ENCODE data around the gene NUDT17. TPM values are rescaled to one million over a fixed set of nuclear protein-coding genes. Genes with fewer than 3 reads are reported as not detected.
"Not testable (repeated sequence)": the region's sequence is repeated elsewhere in the genome, so short reads cannot be mapped to it uniquely, and the experiment has no call there.

NUDT17 gene, protein sequence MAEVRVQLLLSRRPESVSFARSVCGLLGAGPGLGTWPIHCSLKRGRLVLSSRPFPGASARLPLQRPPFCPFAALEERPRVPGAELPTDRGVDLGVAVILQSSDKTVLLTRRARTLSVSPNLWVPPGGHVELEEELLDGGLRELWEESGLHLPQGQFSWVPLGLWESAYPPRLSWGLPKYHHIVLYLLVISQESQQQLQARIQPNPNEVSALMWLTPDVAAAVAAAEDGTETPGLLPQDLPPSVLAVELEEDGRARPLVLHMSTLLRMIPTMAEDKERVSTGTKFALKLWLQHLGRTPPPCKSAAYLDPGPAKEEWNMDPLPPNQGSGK
- total RNA-seq = 3.4 and 5.7 TPM in 2 replicates

DNA sequence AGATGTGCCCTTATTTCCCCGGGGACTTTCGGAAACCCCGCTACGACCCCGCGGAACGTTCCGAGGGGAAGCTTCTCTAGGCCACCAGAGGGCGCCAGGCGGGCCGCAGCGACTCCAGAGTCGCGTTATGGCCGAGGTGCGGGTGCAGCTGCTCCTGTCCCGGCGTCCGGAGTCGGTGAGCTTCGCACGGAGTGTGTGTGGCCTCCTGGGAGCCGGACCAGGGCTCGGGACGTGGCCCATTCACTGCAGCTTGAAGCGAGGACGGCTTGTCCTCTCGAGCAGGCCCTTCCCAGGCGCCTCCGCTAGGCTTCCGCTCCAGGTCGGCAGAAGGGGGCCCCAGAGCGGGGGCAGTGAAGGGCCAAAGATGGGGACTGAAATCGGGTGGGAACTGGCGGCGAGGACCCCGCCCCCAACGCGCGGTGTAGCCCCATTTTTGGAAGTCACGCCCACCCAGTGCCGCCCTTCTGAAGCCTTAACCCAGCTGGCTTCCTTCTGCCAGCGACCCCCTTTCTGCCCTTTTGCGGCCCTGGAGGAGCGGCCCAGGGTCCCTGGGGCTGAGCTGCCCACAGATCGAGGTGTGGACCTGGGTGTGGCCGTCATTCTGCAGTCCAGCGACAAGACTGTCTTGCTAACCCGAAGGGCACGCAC lies at the start of gene NUDT17:
Gene NUDT17 (plus strand): TSS at position 117 of the 648 bp plus-strand sequence. CDS start 11 bp downstream, at position 128.
- no peak for DNase-seq (ENCODE audit: extremely low read depth, low read depth, low spot score)

DNA sequence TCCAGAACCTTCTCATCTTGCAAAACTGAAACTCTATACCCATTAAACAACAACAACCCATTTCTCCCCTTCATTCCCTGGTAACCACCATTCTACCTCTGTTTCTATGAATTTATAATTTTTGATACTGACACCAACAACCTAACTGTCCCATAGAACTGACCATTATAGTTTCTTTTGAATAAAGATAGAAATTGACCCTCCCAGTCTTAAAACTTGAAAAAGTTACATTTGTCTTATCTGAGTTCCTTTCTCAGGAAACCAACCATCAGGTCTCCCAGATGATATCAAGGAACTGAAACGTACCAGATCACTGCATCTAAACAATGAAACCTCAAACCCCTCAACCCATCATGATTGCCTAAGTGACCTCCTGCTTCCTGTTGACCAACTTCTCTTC lies 48.7 kb upstream of the NUDT17 start:
- no peak for DNase-seq (ENCODE audit: extremely low read depth, low read depth, low spot score)

DNA sequence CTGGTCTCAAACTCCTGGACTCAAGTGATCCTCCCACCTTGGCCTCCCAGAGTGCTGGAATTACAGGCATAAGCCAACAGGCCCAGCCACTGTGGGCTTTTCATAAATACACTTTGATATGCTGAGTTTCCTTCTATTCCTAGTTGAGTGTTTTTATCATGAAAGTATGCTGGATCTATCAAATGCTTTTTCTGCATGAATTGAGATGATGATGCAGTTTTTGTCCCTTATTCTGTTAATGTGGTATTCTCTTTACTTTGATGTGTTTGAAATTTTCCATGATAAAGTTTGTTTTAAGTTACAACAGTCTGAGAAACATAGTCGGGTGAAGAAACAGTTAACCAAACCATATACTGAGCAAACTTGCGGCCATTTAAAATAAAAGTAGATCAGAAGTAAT lies 45.6 kb upstream of the NUDT17 start:
- DNase-seq (ENCODE audit: extremely low read depth, low read depth, low spot score) = no peak

DNA sequence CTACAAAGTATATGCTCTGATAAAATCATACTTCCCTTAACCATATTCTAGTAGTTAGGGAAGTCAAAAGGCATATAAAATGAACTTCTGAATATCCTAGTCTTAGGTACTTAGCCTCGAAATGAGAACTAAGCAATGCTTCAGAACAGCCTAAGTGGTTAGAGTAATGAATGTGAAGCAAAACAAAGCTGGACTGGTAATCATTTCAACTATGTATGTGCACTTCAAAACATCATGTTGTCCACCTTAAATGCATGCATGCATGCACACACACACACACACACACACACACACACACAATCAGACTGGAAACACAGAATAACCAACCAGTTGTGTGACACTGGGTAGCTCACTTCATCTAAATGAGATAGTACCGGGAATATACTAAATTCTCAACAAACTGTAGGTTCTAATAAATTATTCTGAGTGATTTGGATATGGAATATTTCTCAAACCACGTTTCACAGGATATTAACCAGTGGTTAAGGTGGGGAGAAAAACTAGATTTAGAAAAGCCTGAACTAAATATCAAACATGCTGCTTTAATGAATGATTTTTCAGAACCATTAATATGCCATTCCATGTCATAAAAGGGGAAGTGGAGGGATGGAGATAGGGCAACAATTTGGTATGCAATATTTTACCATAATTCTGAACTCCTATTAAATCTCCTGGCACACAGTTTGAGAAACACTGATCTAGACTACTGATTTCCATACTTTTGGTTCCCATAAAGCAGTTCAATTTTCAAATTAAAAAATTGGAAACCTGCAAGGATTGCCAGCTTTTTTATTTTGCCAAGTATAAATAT lies 41.0 kb upstream of the NUDT17 start:
- no peak for DNase-seq (ENCODE audit: extremely low read depth, low read depth, low spot score)

DNA sequence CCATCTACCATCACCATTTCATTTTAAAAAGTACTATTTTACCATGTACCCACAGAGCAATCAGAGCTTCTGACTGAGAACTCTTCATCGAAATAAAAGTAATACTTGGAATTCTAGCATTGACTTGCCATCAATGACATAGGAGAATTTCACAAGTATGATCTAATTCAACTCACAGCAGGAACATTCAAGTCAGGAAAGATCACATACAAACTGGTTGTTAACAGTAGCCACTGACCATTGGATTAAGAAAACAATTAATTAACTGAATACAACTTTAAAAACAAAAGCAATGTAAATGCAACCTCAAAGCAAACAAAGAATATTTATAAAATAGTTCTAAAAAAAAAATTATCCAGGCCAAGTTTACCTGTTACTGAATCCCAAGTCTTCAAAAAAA lies 40.4 kb upstream of the NUDT17 start:
- no peak for DNase-seq (ENCODE audit: extremely low read depth, low read depth, low spot score)

DNA sequence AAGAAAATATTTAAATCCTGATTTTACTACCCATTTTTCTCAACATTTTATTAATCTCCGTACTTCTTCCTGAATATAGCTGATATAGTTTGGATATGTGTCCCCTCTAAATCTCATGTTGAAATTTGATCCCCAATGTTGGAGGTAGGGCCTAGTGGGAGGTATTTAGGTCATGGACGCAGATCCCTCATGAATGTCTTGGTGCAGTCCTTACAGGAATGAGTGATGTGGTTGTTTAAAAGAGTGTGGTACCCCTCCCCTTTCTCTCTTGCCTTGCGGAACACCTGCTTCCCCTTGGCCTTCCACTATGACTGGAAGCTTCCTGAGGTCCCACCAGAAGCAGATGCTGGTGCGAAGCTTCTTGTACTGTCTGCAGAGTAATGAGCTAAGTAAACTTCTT lies 39.0 kb upstream of the NUDT17 start:
- DNase-seq (ENCODE audit: extremely low read depth, low read depth, low spot score) = no peak

DNA sequence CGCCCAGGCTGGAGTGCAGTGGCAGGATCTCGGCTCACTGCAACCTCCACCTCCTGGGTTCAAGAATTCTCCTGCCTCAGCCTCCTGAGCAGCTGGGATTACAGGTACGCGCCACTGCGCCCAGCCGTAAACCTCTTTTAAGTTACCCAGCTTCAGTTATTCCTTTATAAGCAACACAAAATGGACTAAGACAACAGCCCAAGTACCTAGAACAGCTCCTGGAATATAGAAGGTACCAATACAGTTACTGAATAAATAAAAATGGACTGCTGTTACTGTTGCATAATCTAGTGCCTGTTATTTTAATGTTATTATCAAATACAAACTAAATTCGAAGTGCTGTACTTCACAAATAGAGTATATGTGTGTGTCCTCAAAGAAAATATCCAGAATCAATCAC lies 38.6 kb upstream of the NUDT17 start:
- DNase-seq (ENCODE audit: extremely low read depth, low read depth, low spot score) = no peak

DNA sequence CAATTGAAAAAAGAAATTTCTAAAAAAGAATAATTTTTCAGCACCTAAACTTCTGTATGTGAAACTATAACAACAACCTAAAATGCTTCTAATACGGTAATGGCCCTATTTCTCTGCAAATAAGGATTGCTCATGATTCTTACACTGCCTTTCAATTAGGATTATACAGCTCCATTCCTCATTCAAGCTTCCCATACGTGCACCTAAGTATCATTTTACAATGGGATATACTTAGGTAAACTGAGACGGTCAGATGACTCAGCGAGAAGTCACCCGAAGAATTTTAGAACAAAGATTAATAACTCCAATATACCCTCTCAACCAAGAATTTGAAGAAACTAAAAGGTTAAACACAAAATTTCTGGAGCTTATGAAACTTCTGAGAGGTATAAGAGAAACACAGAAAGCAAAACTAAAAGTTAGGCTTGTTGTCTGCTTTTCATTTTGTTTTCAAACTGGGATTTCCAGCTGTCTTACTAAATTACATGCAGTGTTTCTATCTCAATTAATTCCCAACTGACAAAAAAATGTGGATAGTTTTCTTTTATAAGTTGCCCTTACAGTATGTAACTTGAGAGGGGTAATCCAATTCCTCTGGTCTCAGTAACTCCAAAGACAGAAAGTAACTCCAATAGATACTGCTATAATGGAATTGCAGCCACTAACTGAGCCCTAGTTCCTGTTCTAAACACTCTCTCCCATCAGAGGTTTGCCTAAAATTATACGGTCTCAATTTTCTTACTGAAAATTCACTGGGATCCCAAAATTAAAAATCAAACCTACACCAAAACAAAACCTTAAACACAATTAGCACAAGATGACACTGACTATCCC lies 32.2 kb upstream of the NUDT17 start:
- DNase-seq (ENCODE audit: extremely low read depth, low read depth, low spot score) = not testable (repeated sequence)

DNA sequence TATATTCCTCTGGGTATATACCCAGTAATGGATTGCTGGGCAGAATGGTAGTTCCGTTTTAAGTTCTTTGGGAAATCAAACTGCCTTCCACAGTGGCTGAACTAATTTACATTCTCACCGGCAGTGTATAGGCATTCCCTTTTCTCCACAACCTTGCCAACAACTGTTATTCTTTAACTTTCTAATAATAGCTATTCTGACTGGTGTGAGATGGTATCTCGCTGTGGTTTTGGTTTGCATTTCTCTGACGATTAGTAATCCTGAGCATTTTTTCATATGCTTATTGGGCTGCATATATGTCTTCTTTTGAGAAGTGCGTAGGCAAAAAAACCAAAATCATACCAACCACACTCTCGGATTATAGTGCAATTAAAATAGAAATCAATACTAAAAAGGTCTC lies 27.3 kb upstream of the NUDT17 start:
- not testable (repeated sequence) for DNase-seq (ENCODE audit: extremely low read depth, low read depth, low spot score)

DNA sequence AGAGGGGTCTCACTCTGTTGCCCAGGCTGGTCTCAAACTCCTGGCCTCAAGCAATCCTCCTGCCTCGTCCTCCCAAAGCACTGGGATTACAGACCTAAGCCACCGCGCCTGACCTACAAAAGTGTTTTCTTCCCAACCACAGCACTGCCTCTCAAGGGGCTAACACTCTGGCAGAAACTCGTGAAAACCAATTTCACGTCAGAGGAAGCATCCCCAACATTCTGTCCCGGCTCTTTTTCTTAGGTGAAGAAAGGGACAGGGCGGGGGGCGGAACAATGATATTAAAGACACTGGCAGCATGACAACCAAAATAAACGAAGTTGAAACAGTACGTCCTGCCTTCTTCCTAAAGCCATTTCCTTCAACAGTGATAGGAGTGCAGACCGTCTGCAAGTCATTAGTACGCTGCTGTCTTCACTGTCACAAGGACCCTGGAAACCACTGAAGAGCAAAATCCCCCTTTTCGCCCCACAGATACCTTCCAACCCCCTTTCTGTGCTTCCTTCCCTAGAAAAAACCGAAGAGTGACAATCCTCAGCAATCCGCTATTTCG lies 22.6 kb upstream of the NUDT17 start:
- DNase-seq (ENCODE audit: extremely low read depth, low read depth, low spot score) = not testable (repeated sequence)

DNA sequence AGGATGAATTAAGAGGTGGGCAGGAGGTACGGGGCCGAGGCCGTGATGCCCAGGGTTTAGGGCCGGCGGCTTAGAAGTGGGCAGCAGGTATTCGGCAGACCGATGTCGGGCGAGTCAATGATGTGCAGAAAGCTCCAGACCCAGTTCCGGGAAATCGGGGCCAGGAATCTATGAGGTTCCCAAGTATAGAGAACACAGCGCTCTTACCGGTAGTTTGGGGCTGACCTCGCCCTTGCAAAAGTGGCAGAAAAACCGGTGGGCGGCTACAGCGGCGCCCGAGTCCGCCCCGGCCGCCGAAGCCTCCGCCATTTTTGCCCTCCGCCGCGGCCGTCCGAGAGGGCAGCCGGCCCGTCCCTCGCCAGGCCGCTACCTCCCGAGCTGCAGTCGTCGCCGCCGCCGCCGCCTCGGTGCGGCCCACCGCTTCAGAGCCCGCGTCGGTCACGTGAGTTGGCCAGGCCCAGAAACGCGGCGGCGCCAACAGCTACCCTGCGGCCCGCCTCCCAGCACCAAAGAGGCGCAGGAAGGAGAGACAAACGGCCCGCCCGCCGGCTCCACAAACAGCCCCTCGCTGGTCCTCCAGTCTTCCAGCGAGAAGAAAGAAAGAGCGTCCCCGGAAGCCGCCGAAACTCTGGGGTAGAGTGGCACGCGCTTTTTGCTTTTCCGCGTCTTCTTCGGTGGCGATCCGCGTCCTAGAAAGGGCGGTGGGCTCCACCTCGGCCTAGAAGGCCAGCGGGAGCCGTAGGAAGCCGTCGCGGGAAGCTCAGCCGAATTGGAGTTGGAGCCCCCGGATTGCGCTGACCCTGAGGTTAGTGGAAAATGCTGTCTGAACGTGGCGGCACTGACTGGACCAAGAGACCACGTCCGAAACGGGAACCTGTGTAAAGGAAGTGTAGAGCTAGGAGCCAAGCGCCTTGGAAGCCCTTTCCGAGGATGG lies 21.6 kb upstream of the NUDT17 start, which contains the start of the genes POLR3C and RNF115:
Gene POLR3C (plus strand): TSS at position 636 of the 934 bp plus-strand sequence. CDS start 1,577 bp downstream, outside the sequence.
Gene RNF115 (minus strand): TSS at position 531 of the 934 bp plus-strand sequence. CDS start 222 bp downstream, at position 309.
- no peak for DNase-seq (ENCODE audit: extremely low read depth, low read depth, low spot score)

DNA sequence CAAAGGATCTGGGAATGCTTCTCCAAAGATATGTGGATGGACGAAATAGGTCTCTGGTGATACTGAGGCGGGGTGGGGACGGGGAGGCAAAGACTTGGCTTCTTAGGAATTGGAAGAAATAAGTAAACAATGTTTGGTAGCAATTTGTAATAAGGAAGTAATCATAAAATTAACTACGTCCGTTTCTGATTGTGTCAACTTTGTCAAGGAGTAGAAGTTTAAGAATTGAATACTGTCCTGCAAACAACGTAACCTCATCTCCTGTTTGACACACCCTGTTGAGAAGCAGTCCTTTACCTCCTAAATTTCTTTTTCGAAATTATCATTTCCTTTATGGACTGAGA lies 21.0 kb upstream of the NUDT17 start:
- DNase-seq (ENCODE audit: extremely low read depth, low read depth, low spot score) = no peak

DNA sequence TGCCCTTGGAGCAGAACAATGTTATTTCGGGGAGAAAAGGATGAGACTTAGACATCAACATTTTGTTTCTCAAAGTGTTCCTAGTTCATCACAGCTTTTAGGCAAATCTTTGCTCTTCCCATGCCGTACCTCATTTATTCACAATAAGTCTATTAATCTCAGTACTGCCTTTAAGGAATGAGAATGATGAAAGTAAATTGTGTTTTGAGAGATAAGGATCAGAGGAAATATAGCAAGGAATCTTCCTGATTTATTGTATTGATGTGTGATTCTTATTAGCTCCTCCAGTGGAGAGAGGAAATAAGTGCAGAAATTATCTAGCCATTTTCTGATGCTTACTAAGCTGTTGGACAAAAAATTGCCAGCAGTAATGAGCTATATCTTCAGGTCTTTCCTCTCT lies 19.4 kb upstream of the NUDT17 start:
- DNase-seq (ENCODE audit: extremely low read depth, low read depth, low spot score) = no peak

DNA sequence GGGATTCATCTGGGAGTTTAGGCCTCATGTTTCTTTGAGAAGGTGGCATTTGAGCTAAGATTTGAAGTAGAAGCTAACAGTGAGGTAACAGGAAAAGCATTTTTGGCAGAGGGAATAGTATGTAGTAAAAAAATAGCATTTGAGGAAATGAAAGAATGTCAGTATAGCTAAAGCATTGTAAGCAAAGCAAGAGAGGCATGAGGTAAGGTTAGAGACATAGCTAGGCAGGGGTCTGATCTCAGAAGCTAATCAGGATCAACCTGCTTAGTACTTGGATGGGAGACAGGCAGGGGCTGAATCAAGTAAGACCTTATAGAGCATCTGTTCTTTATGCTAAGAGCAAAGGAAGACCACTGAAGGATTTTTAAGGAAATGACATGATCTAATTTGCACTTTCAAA lies 17.5 kb upstream of the NUDT17 start:
- no peak for DNase-seq (ENCODE audit: extremely low read depth, low read depth, low spot score)

DNA sequence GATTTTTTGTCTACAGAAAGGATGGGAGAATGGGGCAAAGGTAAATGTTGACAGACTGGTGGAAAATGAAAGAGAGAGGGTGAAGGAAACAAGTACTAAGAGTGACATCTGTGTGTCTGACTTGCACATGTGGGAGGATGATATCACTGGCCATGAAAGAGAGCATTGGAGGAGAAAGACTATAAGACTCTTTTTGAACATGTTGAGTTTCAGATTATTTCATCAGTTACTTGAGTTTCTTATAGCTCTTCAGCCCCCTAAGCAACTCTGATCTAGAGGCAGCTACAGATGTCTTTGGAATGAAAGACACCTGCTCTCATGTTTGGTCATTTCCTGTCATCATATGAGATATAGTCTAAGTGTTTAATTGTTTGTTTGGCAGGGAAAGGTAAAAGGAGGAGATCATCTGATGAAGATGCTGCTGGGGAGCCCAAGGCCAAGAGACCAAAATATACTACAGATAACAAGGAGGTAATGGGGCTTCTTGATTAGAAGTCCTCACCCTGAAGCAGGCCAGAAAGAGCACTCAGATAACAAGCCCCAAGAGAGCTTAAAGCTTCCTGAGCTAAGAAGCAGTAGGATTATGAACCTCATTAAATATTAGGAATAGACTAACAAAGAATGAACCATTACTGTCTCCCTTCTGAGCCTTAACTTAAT lies 16.9 kb upstream of the NUDT17 start:
- DNase-seq (ENCODE audit: extremely low read depth, low read depth, low spot score) = no peak

DNA sequence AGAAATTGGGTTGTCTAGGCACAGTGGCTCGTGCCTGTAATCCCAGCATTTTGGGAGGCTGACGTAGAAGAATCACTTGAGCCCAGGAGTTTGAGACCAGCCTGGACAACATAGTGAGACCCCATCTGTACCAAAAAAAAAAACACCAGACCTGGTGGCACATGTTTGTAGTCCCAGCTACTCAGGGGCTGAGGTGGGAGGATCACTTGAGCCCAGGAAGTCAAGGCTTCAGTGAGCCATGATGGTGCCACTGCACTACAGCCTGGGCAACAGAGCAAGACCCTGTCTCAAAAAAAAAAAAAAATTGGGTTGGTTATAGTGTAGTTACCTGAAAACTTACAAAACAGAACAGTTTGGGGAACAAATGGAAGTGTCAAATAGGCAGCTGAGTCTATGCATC lies 14.6 kb upstream of the NUDT17 start:
- DNase-seq (ENCODE audit: extremely low read depth, low read depth, low spot score) = not testable (repeated sequence)

DNA sequence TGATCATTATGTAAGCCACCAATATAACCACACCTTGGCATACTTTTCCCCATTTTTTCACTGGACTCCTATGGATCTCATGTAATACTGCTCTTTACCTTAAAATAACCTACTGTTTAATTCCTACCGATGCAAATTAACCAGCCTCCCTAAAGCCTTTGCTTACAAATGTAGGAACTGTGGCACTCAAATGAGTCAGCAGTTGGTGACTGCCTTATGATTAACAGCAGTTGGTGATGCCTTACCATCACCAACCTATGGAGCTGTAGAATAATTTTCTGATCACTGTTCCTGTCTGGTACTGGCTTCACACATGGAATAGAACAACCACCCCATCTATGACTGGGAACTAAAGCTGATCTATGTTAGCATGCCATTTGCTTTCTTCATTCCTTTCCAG lies 7.8 kb upstream of the NUDT17 start:
- DNase-seq (ENCODE audit: extremely low read depth, low read depth, low spot score) = no peak

DNA sequence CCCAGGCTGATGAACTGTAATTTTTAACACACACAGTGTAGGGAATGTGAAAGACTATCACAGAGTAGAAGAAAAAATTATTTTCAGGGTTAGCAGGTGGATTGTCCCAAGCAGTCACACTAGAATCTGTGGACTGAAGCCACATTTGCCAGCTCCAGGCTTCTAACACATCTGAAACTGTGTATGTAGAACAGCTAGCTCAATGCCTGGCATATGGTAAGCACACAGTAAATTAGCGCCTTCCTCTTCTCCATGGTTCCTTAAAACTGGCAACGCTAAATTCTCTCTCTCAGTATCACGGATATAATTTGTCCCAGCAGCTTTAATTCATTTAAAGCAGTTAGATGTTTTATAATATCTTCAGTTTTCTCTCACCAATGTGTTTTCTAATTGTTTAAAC lies 2.4 kb upstream of the NUDT17 start:
- DNase-seq (ENCODE audit: extremely low read depth, low read depth, low spot score) = no peak

DNA sequence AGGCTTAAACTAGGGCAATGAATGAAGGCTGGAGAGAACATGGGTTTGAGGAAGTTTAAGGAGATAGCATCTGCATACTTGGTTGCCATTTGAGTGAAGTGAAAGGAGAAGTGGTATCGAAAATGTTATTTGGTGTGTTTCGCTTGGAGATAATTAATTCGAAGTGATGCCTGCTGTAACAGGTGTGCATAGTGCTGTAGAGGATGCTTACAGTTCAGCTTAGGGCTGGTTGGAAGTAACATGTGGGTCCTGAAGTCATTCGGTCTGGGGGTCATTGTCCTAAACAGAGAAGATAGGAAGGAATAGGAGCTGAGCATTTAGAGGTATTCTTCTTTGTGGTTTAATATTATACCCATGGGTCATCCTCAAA lies 301 bp upstream of the NUDT17 start:
- DNase-seq (ENCODE audit: extremely low read depth, low read depth, low spot score) = no peak

All from glomerular endothelial cell (primary cell).